Loucy (cell line): Measurements from ENCODE around the gene SERPINB6.

ENCODE experiments used
- CTCF ChIP-seq: fragments of 200-600 bp; sonication (generic); conservative IDR thresholded peaks from 2 replicates; pipeline ENCODE4 v1.5.1; 2014; ENCODE audit warnings: mild to moderate bottlenecking, antibody characterized with exemption, low read length
- EZH2phosphoT487 ChIP-seq: fragments of 200-600 bp; IDR thresholded peaks from 2 replicates; pipeline ENCODE4 v1.6.1; 2018; ENCODE audit warnings: antibody characterized with exemption, mild to moderate bottlenecking, moderate library complexity, borderline replicate concordance

DNA sequence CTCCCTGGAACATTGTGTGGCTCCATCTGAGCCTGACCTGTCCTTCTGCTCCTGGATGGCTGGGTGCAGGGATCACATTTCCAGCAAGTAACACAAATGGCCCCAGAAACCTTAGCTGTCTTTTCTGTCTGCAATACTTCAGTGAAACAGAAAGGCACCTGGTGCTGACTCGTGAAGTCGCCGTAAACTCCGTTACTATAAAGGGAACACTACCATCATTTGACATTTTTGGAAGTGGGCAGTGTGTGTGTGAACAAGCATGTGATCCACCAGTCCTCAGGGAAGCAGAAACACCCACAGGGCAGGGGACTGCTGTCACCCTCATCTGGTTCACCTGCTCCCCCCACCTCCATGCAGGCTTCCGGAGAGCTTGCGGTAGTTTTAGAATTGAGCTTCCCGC is 23.9 kb downstream of the SERPINB6 start:
- TF ChIP-seq CTCF = no peak
- no peak for TF ChIP-seq EZH2phosphoT487
